Activated effector memory CD4-positive, alpha-beta T cell treated with anti-CD3 and anti-CD28 coated beads, Interleukin-2, amount 50 U/mL, for 16 hours (primary cell): ENCODE data around the gene CA12.
A peak's percentile ranks its signal among the peaks of the same experiment; 100 is the strongest.
"Not testable (repeated sequence)": the region's sequence is repeated elsewhere in the genome, so short reads cannot be mapped to it uniquely, and the experiment has no call there.

ENCODE experiments used
- DNase-seq: peaks from one replicate; pipeline ENCODE4 v3.0.0-alpha.2; 2020

CA12 gene

DNA sequence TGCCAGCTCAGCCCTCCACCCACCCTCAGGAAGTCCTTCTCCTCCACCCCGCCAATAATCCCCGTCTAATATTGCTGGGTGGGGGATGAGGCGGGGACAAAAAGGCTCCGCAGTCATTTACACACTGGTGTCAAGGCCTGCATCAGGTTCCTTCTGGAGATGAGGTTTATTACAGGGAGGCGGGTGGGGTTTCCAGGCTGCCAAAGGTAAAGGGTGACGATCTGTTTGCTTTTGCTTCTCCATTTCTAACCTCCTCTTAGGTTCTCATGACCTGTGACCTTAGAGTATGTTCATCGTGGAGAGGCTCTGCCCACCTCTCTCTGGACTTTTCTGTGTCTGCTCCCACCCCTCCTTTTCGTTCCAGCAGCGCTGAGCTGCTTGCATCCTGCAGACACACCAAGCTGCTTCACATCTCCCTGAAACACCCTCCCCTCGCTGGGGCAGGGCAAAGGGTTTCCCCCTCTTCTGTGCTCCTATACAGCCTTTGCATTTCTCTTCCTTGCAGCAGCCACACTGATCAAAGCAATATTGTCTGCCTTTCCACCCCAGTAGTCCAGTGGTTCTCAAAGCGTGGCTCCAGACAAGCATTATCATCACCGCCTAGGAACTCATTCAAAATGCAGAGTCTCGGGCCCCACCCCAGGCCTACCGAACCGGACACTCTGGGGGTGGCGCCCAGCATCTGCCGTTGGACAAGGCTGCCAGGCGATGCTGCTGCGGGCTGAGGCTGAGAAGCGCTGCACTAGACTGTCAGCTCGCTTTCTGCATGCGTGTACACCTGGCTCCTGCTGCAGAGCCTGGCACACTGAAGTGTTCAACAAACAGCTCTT lies 26.6 kb downstream of the CA12 start:
- DNase-seq: no peak

DNA sequence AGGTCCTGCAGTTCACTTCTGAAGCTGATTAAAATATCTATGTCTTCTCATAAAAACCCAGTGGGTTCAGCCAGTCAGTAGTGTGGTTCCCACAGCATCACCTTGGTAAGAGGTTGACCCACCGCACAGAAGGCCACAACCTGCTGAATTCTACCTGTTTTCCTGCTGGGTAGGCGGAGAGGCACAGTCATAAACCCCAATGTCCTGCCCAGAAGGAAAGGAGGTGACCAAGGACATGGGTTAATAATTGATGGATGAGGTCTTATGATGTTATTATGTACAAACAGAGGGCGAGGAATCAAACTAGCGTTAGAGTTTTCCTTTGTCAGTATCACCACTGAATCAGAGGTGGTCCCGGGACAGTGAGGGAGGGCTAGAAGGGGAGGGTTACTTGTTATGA lies 27.8 kb downstream of the CA12 start:
- no peak for DNase-seq

DNA sequence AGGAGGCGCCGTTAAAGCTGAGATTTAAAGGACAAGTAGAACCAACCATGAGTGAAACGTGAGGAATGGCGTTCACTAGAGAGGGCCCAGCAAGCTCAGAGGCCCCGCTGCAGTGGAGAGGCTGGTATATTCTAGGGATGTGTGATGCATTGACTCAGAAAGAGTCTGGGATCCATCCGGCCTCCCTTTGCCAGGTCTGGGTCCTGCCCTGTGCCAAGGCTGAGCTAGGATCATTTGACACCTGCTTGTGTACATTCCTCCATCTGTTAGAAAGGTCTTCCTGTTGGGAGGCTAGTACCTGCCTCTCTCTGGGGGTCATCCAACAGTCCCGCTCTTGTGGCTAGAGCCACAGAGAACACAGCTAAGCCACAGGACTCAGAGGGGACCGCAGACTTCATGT lies 28.4 kb downstream of the CA12 start:
- DNase-seq: no peak

DNA sequence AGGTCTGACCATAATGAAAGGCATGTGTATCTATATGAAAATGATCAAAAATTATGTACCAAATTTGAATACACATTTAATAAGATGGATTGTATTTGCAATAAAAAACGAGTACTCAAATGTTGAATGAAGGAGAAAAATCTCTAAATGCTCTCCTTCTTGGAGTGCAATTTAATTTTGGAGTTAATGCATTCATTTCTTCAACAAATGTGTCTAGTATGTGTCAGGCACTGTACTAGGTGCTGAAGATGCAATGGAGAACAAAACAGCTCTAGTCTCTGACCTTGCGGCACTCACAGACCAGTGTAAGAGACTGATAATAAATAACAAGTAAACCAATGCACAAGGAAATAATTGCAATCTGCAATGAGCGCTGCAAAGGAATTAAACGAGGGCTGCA lies 28.8 kb downstream of the CA12 start:
- DNase-seq: no peak

DNA sequence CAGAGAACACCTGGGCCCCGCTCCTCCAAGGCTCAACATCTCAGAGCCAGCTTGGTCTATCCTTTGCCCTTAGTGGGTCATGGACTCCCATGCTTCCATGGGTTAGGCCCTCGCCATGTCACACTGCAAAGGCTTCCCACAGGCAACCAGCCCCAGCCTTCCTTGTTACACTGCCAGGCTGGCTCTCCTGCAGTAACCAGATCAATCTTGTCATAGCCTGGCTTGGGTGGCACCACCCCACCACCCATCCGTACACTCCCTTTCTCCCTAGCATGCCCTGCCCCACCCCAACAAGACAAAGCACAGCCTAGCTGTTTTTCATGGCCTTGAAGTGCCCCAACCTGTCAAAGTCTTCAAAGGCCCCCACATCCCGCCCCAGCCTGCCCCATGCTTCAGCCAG lies 30.5 kb downstream of the CA12 start:
- DNase-seq: no peak

DNA sequence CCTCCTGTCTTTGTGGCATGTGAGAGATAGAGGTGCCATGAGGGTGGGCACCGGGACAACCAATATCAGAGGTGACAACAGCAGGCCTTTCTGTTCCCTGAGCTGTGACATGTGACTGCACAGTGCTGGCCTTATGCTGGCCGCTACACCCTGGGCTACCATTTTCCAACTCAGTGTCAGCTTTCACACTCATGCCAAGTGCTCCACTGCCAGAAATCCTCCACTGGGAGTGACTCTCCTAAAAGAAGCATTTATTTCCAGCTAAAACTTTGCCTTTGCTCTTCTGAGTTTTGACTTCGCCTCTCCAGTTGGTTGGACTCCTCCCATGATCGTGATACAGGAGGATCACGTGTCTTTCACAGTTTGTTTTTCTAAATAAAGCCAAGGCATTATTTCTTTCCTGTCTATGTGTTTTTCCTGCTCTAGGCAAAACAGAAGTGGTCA lies 31.4 kb downstream of the CA12 start:
- no peak for DNase-seq

DNA sequence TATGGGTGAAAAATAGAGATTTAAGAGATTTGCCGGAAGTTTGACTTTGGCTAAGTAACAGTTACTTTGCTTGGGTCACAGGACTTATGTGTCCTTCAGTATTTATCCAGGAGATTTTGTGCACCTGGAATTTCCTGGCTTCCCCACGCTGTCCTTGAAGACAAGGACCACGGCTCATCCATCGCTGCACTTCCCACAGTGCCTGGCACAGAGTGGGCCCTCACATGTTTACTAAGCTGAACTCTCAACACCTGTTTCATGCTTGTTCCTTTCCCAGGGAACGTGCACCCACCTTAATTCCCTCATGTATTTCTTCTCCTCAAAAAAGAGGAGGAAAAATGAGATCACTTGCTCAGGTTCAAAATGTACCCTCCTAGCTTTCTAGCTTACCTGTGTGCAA lies 32.0 kb downstream of the CA12 start:
- DNase-seq: no peak

DNA sequence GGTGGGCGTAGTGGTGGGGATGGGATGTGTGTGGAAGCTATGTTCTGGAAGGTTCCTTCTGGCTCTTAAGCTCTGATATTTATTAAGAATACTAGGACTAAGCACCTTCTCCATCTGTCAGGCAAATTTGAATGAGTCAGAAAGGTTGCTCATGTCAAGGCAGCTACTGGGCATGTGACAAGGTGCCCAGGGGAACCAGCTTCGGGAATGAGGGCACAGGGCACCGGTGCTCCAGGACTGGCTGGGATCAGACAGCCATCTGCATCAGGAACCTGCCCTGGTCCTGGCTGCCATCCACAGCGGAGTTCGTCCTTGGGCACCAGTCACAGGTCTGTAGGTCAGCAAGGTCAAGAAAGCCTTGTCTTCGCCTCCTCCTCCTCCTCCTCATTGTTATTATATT lies 32.5 kb downstream of the CA12 start:
- no peak for DNase-seq

DNA sequence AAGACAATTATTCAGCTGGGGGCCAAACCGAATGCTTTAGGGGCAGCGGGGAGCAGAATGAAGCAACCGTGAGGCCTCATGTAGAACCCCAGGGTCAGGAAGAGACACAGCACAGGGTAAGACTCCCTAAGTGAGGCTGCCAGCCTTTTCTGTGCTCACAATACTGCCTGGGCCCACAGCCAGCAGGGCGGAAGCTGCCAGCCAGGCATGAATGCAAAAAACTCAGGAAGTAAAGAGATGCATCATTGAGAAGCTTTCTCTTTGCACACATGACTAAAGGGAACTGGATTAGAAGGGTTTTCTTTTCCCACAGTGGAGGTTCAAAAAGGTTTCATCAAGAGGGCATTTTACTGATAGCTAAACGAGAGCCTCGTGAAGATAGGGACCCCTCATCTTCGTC lies 33.3 kb downstream of the CA12 start:
- no peak for DNase-seq

DNA sequence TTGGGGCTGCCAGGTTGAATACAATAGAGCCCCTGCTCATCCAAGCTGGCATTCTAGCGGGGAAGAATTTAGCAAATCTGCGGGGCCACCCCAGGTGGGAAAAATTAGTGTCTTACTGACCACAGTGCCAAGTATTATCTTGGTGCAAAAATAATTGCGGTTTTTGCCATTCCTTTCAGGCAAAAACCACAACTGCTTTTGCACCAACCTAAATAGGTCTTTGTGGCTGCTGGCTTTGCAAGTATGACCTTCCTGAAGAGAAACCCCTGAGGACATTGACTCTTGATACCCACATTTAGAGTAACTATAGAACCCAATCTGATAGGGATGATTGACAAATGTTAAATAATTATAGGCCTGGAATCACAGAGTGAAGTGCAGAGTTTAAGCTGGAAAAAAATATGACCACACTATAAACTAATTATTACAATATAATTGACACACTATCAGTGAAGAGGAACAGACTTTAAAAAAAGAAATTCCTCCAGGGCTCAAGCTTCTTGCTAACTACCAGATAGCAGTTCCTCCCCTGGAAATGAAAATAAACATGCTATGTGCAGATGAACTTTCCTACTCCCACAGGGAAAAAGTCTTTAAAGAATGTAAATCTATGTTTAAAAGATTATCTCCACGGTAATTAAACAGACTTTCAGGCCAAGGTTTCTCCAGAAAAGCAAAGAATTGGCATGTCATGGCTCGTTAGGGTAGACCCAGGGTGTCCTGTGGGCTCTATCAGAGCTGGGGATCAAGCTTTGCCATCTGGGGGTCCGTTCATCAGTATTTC lies 34.4 kb downstream of the CA12 start:
- DNase-seq: no peak

DNA sequence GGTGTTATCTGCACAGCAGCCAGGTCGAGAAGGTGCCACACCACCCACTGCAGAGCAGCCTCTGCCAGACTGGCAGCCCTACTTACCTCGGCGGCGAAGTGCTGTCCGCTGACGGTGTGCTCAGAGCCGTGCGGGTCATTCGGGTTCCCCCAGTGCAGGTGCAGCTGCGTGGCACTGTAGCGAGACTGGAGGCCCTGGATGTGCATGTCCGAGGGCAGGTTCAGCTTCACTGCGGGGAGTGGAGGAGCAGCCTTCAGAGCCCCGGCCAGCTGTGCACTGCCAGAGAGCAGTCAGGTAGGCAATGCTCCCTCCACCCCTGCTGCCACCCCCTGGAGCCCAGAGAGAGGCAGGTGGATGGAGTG lies 36.3 kb downstream of the CA12 start:
- no peak for DNase-seq

DNA sequence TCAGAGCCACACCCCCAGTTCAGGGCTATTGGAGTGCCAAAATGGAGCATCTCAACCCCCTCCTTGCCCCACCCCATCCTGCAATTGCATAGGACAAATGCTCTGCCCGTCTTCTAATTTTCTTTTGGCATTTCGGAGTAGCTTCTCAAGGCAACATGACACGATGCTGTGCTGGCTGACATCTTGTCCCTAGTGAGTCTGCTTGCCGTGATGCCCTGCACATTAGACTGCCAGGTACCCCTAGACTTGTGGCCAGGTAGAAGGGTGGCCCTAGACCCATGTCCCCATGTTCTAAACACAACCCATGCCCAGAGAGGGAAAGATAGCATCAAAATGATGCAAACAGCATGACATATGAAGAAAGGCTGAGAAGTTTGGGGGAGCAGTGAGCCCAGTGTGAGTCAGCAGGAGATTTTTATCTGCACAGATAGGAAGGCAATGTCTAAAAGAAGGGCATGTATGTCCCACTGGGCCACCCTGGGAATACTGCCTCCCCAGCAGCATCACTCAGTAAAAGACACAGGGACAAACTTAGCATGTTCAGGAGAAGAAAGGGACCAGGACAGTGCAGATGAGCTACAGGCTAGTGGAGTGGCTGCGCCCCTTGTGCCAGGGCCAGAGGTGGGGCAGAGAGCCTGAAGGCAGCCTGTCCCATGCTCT lies 36.8 kb downstream of the CA12 start:
- no peak for DNase-seq

DNA sequence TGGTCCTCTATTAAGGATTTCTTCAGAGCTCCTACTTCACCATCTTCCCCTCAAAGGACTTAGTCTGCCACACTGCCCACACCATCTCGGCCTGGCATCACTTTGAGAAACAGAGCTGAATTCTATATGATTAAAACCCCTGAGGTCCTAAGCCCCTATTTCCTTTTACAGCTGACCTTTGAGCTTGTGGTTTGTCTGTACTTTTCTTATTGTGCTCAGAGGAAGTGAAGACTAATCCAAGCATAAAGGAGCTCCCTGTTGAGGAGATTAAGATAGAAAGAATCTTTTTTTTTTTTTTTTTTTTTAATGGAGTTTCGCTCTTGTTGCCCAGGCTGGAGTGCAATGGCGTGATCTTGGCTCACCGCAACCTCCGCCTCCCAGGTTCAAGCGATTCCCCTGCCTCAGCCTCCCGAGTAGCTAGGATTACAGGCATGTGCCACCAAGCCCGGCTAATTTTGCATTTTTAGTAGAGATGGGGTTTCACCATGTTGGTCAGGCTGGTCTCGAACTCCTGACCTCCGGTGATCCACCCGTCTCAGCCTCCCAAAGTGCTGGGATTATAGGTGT lies 38.6 kb downstream of the CA12 start:
- not testable (repeated sequence) for DNase-seq

DNA sequence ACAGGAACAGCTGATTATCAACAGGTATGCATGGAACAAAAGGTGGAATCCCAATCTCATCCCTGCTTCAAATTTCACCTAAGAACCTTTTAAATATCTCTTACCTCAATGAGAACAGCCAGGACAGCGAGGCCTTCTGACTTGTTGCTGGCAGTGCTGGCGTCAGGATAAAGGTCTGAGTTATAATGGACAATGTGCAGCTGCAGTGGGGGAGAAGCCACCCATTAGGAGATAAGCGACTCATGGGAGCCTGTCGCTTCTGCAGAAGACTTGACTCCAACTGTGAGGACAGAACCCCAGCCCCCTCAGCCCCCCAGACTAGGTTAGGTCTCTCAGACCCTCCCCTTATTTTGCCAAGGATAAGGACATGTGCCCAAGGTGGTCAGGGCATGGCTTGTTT lies 39.7 kb downstream of the CA12 start:
- no peak for DNase-seq

DNA sequence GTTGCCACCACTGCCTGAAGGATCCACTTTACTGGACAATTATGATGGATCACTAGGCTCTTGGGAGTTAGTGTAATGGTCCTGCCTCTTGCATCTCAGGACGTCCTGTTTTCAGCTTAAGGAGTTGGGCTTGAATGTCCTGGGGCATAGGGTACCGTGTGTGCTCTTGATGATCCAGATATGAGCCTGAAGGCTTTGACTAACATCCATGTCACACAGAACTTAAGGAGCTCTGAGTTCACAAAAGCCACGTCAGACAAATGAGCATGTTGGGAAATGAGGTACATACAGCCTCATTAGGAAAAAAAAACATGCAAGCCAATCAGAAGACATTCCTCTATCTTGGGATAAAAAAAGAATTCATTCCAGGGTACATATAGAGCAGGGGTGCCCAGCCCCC lies 40.8 kb downstream of the CA12 start:
- DNase-seq: no peak

DNA sequence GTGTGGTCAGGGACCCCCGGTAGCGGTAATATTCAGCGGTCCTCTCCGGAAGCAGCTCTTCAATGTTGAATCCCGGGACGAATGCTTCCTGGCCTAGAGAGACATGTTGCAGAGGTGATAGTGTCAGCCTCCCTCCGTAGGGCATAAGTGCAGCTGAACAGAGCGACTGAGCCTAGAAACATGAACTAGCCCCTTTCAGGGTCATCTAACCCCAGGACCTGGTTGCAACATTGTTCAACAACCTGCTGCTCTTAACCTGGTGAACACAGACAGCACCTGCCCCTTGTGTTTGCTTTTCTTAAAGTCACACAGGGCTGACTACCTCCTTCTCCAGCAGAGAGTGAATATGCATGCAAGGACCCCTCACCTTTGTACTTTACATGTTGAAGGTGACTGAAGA lies 41.3 kb downstream of the CA12 start:
- DNase-seq: no peak

DNA sequence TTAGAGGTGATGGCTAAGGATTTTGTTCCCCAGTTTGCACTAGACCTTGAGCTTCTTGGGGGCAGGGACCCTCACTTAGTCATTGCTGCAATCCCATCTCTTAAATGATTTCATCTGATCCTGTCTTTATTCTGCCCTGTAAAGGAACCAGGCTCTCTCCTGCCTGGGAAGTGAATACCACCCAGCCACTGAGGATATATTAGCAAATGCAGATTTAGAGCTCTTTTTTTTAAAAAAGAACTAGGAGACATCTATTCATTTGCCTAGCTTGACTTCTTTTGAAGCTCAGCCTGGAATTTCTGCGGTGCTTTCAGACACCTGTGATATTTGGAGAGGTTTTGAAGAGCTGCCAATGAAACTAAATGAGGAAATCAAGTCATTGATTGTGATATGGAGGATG lies 41.8 kb downstream of the CA12 start:
- DNase-seq: no peak

DNA sequence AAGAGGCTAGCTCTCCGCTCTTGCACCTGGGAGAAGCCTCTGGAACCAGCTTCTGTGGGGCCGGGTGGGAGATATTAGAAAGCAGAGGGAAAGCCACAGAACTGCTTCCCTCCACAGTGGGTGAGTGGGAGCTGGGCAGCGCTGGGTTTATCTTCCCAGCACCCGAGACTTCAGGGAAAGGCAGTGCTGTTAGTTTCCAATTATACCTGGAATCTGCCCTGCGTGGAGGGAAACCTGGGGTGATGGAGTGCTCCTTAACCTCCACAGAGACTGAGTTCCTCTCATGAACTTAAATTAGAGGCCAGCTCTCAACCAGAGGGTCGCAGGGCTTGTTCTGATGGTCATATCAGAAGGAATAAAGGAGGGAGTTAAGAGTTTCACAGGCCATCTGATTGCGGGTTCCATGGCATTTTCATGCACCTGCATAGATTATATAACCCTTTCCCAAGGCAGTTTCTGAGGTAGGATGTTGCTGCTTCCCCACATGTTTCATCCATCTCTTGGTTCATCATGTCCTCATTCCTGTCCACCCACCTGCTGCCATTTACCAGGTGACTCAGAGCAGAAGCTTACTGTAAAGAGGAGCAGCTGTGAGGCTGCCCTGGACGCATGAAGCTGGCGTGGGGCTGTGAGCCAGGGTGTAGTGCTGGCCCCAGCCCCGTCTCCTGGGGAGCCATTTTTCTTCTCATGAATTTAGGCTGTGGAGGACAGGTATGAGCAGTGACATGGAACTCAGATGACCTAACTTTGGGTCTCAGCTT lies 42.5 kb downstream of the CA12 start:
- DNase-seq: no peak

DNA sequence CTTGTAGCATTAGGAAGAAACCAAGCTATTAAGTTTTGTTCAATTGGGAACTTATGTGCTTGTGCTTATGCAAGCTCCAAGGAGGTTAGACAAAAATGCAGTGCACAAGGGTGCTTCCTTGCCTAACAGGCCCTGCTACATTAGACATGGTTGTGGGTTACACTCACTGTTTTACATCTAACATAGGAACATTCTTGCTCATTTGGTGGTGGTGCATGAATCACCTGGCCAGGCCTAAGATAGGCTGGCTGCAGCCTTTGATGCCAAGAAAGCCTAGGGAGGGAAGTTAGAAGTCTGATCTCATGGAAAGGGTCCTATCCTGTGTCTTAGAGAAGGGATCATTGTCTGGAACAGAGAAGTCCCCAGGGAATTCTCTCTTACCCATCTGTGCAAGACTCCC lies 43.5 kb downstream of the CA12 start:
- DNase-seq: peak; percentile 4

DNA sequence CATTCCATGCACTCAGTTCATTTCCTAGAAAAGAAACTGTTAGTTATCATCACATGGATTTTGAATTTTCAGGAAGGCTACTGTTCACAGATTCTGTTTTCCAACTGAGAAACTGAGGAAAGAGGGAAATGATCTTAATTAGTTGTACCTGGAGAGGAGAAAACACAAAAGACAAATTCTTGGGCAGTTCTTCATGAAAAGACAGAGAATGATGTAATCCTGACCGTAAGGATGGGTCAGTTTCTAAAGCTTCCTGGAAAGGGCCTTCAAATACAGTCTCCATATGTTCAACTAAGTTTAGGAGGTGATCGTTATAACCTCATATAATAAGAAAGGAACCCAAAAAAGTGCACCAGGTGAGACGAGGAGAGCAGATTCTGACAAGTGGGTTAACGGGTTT lies 44.6 kb downstream of the CA12 start:
- no peak for DNase-seq

DNA sequence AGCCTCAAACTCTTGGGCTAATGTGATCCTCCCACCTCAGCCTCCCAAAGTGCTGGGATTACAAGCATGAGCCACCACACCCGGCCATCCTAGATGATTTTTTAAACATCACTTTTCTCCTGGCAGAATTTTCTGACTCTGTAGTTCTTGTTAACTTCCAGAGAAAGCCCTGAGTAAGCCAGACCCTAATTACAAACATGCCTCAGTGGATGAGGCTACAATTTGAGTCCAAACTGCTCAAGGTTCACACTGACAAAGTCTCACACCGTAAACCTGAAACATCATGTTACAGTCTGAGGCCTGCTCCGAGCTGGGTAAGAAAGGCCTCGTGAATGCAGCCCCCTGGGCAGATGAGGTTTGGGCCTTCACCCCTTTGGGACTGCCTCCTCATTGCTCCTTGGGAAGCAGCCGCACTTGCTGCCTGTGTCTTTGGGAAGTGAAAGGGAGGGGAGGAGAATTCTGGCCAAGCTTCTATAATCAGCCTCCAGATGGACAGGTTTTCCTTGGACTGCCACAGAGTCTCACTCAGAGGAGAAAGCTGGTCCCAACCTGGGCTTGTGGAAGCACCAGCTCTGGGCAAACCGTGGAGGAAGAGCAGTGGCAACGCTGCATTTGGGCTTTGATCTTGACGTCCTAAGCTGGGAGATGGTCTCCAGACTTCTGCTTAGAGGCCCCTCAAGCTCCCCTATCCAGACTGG lies 46.0 kb downstream of the CA12 start:
- DNase-seq: no peak

DNA sequence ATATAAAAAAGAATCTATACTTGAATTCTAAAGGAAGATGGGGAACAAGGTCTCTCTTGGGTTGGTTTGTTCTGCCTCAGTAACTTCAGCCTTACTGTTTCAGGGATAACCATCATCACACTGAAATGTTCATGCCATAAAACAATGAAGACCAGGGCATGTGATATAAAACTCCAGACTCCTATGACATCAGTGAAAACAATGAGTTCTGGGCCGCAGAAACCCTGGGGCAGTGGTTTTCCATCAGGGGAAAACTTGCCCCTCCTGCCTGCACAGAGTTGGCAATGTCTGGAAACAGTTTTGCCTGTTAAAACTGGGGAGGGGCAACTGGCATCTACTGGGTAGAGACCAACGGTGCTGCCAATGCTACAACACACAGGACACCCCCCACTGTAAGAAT lies 46.8 kb downstream of the CA12 start:
- no peak for DNase-seq
